ENCODE measurements around the gene CHKA. TPM values are rescaled to one million over a fixed set of nuclear protein-coding genes. Genes with fewer than 3 reads are reported as not detected.

Gene CHKA
- total and polyA plus RNA-seq, 9 of the 15 experiments (the other 6 are each of a cell fraction or from before 2014, with no cell fraction given), result 3.6 to 37.0 (median 30.2) TPM

- TF ChIP-seq GMEB1 (CRISPR knock-in tag; IDR thresholded peaks at IDR 0.05), result peak; percentile 61
- TF ChIP-seq NR2C2 (CRISPR knock-in tag; IDR thresholded peaks at IDR 0.05), result no peak
- TF ChIP-seq NR2C2 (tag; IDR thresholded peaks at IDR 0.05), result peak; percentile 75
- TF ChIP-seq NR3C1 (CRISPR knock-in tag; IDR thresholded peaks at IDR 0.05), result no peak
- no peak for TF ChIP-seq HNRNPK (IDR thresholded peaks at IDR 0.05; ENCODE audit: low read depth, low read length, poor library complexity, severe bottlenecking)
- TF ChIP-seq THRB (CRISPR knock-in tag; conservative IDR thresholded peaks at IDR 0.05), result no peak
- TF ChIP-seq CBFA2T2 (conservative IDR thresholded peaks at IDR 0.05), result no peak
- TF ChIP-seq, protein P1, sequence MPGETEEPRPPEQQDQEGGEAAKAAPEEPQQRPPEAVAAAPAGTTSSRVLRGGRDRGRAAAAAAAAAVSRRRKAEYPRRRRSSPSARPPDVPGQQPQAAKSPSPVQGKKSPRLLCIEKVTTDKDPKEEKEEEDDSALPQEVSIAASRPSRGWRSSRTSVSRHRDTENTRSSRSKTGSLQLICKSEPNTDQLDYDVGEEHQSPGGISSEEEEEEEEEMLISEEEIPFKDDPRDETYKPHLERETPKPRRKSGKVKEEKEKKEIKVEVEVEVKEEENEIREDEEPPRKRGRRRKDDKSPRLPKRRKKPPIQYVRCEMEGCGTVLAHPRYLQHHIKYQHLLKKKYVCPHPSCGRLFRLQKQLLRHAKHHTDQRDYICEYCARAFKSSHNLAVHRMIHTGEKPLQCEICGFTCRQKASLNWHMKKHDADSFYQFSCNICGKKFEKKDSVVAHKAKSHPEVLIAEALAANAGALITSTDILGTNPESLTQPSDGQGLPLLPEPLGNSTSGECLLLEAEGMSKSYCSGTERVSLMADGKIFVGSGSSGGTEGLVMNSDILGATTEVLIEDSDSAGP (CRISPR knock-in tag; IDR thresholded peaks at IDR 0.05), result no peak
- no peak for TF ChIP-seq TSHZ1 (CRISPR knock-in tag; IDR thresholded peaks at IDR 0.05)
- no peak for TF ChIP-seq POLR2AphosphoS2 (IDR thresholded peaks at IDR 0.05; ENCODE audit: low read length)
- TF ChIP-seq, protein P2, sequence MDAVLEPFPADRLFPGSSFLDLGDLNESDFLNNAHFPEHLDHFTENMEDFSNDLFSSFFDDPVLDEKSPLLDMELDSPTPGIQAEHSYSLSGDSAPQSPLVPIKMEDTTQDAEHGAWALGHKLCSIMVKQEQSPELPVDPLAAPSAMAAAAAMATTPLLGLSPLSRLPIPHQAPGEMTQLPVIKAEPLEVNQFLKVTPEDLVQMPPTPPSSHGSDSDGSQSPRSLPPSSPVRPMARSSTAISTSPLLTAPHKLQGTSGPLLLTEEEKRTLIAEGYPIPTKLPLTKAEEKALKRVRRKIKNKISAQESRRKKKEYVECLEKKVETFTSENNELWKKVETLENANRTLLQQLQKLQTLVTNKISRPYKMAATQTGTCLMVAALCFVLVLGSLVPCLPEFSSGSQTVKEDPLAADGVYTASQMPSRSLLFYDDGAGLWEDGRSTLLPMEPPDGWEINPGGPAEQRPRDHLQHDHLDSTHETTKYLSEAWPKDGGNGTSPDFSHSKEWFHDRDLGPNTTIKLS (IDR thresholded peaks at IDR 0.05; ENCODE audit: borderline replicate concordance, low read depth), result no peak
- no peak for TF ChIP-seq PTRF (tag; IDR thresholded peaks at IDR 0.05)
- no peak for TF ChIP-seq ZNF583 (CRISPR knock-in tag; IDR thresholded peaks at IDR 0.05)
- TF ChIP-seq THAP12 (CRISPR knock-in tag; IDR thresholded peaks at IDR 0.05), result peak; percentile 56
These were observed at the start of gene CHKA (continued) for GRCh38 chr11:68121067-68121899.
